ENCODE measurements around the gene SYNJ2. TPM values are rescaled to one million over a fixed set of nuclear protein-coding genes. Genes with fewer than 3 reads are reported as not detected.
A peak's percentile ranks its signal among the peaks of the same experiment; 100 is the strongest.

Gene SYNJ2
- polyA plus RNA-seq, 1 donor from 2014 or later, result 0.12 TPM

DNA sequence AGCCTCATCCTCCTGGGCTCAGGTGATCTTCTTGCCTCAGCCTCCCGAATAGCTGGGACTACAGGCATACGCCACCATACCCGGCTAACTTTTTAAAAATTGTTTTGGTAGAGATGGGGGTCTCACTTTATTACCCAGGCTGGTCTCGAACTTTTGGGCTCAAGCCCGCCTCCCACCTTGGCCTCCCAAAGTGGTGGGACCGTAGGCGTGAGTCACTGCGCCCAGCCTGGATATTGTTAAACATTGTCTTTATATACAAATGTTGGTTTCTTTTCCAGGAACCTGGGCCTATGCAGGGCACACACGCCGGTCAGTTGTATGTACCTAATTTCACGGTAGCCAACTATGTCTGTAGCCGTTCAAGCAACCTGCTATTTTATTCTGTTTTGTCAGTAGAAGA, 60.1 kb downstream of the SYNJ2 start:
- Histone ChIP-seq H3K36me3 (ENCODE audit: insufficient read depth, low read length) (no peaks in the 10 kb centered on the region), H3K27me3 (ENCODE audit: insufficient read depth, low read depth, low read length) (no peaks in the 10 kb centered on the region), H3K9ac (ENCODE audit: low read length) (no peak overlapping the region), H3K79me2 (replicated peaks; ENCODE audit: insufficient read depth, low read length) (no peaks in the 10 kb centered on the region), H3F3A (ENCODE audit: insufficient read depth, low read length, poor library complexity, severe bottlenecking) (no peaks in the 10 kb centered on the region), H2AFZ (ENCODE audit: low read depth, low read length) (no peak overlapping the region), H3K4me3 (ENCODE audit: low read length) (no peak overlapping the region), H3K27ac (ENCODE audit: low read length) (no peak overlapping the region), H3K9me2 (ENCODE audit: insufficient read depth, low read length) (no peaks in the 10 kb centered on the region), H3K4me2 (ENCODE audit: low read length) (no peak overlapping the region), H3K9me3 (ENCODE audit: low read length) (no peaks in the 10 kb centered on the region), H4K20me1 (ENCODE audit: insufficient read depth) (no peaks in the 10 kb centered on the region)
- TF ChIP-seq POLR2AphosphoS5 (IDR thresholded peaks at IDR 0.05), result no peak
- TF ChIP-seq SMC3 (conservative IDR thresholded peaks at IDR 0.05; ENCODE audit: poor library complexity), result no peak
- TF ChIP-seq, protein P1, sequence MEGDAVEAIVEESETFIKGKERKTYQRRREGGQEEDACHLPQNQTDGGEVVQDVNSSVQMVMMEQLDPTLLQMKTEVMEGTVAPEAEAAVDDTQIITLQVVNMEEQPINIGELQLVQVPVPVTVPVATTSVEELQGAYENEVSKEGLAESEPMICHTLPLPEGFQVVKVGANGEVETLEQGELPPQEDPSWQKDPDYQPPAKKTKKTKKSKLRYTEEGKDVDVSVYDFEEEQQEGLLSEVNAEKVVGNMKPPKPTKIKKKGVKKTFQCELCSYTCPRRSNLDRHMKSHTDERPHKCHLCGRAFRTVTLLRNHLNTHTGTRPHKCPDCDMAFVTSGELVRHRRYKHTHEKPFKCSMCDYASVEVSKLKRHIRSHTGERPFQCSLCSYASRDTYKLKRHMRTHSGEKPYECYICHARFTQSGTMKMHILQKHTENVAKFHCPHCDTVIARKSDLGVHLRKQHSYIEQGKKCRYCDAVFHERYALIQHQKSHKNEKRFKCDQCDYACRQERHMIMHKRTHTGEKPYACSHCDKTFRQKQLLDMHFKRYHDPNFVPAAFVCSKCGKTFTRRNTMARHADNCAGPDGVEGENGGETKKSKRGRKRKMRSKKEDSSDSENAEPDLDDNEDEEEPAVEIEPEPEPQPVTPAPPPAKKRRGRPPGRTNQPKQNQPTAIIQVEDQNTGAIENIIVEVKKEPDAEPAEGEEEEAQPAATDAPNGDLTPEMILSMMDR (IDR thresholded peaks at IDR 0.05; ENCODE audit: poor library complexity, severe bottlenecking), result no peak
- no peak for TF ChIP-seq EZH2 (IDR thresholded peaks at IDR 0.05; ENCODE audit: borderline replicate concordance, insufficient read depth, low read length, poor library complexity, severe bottlenecking)
- no peak for TF ChIP-seq EP300 (conservative IDR thresholded peaks at IDR 0.05; ENCODE audit: poor library complexity, severe bottlenecking)
- TF ChIP-seq, protein P2, sequence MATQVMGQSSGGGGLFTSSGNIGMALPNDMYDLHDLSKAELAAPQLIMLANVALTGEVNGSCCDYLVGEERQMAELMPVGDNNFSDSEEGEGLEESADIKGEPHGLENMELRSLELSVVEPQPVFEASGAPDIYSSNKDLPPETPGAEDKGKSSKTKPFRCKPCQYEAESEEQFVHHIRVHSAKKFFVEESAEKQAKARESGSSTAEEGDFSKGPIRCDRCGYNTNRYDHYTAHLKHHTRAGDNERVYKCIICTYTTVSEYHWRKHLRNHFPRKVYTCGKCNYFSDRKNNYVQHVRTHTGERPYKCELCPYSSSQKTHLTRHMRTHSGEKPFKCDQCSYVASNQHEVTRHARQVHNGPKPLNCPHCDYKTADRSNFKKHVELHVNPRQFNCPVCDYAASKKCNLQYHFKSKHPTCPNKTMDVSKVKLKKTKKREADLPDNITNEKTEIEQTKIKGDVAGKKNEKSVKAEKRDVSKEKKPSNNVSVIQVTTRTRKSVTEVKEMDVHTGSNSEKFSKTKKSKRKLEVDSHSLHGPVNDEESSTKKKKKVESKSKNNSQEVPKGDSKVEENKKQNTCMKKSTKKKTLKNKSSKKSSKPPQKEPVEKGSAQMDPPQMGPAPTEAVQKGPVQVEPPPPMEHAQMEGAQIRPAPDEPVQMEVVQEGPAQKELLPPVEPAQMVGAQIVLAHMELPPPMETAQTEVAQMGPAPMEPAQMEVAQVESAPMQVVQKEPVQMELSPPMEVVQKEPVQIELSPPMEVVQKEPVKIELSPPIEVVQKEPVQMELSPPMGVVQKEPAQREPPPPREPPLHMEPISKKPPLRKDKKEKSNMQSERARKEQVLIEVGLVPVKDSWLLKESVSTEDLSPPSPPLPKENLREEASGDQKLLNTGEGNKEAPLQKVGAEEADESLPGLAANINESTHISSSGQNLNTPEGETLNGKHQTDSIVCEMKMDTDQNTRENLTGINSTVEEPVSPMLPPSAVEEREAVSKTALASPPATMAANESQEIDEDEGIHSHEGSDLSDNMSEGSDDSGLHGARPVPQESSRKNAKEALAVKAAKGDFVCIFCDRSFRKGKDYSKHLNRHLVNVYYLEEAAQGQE (IDR thresholded peaks at IDR 0.05; ENCODE audit: borderline replicate concordance), result no peak
- no peak for TF ChIP-seq TAF1 (IDR thresholded peaks at IDR 0.05; ENCODE audit: low read depth)
- TF ChIP-seq RAD21 (conservative IDR thresholded peaks at IDR 0.05), result no peak
- TF ChIP-seq MXI1 (conservative IDR thresholded peaks at IDR 0.05; ENCODE audit: poor library complexity, severe bottlenecking), result no peak

DNA sequence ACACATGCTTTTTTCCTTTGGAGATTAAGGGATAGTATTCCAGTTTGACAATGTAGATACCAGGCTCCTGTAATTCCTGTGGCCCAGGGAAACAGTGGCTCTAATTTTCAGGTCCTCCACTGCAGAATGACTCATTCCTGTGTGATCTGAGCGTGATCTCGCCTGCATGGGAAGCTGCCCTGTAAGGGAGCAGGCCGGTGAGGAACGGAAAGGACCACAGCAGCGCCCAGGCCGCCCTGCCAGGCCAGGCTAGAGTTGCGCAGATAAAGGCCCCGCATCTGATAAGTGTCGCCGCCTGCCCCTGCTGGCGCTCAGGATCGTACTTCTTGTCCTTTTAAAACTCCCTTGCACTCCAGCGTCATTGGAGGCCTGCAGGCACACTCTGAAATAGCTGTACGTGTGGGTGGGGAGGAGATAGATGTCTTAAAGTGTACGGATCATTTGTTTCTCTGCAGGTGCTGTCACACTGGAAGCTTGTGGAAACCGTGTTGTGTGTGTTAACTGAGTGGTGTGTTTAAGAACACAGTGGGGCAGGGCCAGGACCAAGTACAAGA, 60.7 kb downstream of the SYNJ2 start:
- Histone ChIP-seq H3K9me2 (ENCODE audit: insufficient read depth, low read length) (no peaks in the 10 kb centered on the region), H2AFZ (ENCODE audit: low read depth, low read length) (no peak overlapping the region), H3K9me3 (ENCODE audit: low read length) (no peaks in the 10 kb centered on the region), H3K79me2 (replicated peaks; ENCODE audit: insufficient read depth, low read length) (no peaks in the 10 kb centered on the region), H3K36me3 (ENCODE audit: insufficient read depth, low read length) (no peaks in the 10 kb centered on the region), H3K27me3 (ENCODE audit: insufficient read depth, low read depth, low read length) (no peaks in the 10 kb centered on the region), H3F3A (ENCODE audit: insufficient read depth, low read length, poor library complexity, severe bottlenecking) (no peaks in the 10 kb centered on the region), H4K20me1 (ENCODE audit: insufficient read depth) (no peaks in the 10 kb centered on the region), H3K4me2 (ENCODE audit: low read length) (no peak overlapping the region), H3K27ac (ENCODE audit: low read length) (no peak overlapping the region), H3K4me3 (ENCODE audit: low read length) (no peak overlapping the region), H3K9ac (ENCODE audit: low read length) (no peak overlapping the region)
- TF ChIP-seq, protein P1 (IDR thresholded peaks at IDR 0.05; ENCODE audit: poor library complexity, severe bottlenecking), result no peak
- TF ChIP-seq POLR2AphosphoS5 (IDR thresholded peaks at IDR 0.05), result peak; percentile 76
- no peak for TF ChIP-seq TAF1 (IDR thresholded peaks at IDR 0.05; ENCODE audit: low read depth)
- TF ChIP-seq RAD21 (conservative IDR thresholded peaks at IDR 0.05), result no peak

Data from neural cell (in vitro differentiated cells).